ENCODE results near the gene TASP1. TPM values are rescaled to one million over a fixed set of nuclear protein-coding genes. Genes with fewer than 3 reads are reported as not detected.

TASP1 gene
- total and polyA plus RNA-seq, 2 donors (not counting 3 experiments of a cell fraction or from before 2014, with no cell fraction given): 3.5 to 8.9 TPM

DNA sequence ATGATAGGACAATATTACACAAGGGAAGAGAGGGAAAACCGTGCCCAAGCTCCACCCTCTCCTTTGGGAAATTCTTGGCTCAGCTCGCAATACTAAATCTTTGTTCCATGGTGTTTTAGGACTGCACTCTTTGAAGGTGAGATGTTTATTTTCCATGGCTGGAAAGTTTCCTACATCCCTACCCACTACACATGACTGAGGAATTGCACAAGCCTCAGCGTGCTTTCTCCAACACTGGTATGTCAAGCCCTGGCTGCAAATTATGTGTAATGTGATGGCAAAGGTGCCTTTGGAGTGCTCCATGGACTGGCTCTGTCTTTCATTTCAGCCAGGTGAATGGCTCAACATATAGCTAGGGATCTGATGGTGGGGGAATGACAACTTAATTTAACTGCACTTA, 283.3 kb downstream of the TASP1 start:
- H2AFZ ChIP-seq (ENCODE audit: low read depth, low read length): no peak overlapping the region
- dilution Hi-C loops (cut with MboI; ENCODE audit: extremely low pct_ligation_motif_present, low sequenced_read_pairs) (no loop called here), intact Hi-C loops (cut with micrococcal nuclease) (no loop called here)
- no peaks in the 10 kb centered on the region for H3K4me1 ChIP-seq (ENCODE audit: control insufficient read depth, extremely low read depth, insufficient read depth, low read length)
- FAIRE-seq (no peak), DNase-seq (ENCODE audit: low read depth, low spot score) (no peak)
- H3K79me2 ChIP-seq (ENCODE audit: control insufficient read depth, insufficient read depth, low read length): no peaks in the 10 kb centered on the region
- no peak overlapping the region for H3K9ac ChIP-seq (replicated peaks; ENCODE audit: extremely low read depth, insufficient read depth, low read length)
- CTCF ChIA-PET: interaction anchor here (1.8 kb wide), 2 partner anchors 15 to 53 kb away, joined by 5 to 6 read pairs; no protein-coding TSS in a partner anchor
- no peak overlapping the region for H3K27ac ChIP-seq (ENCODE audit: insufficient read depth, low read depth, low read length)
- no peak overlapping the region for H3K4me2 ChIP-seq (ENCODE audit: insufficient read depth, low read length)
- no peaks in the 10 kb centered on the region for H4K20me1 ChIP-seq (replicated peaks; ENCODE audit: control insufficient read depth, extremely low read depth, insufficient read depth, low read length)
- peaks cover 0 to 2% of the 10 kb centered on the region in 2 experiments for H3K27me3 ChIP-seq (ENCODE audit: control insufficient read depth in 2 of 2, insufficient read depth in 2 of 2, low read length in 2 of 2)
- TF ChIP-seq, protein P1, sequence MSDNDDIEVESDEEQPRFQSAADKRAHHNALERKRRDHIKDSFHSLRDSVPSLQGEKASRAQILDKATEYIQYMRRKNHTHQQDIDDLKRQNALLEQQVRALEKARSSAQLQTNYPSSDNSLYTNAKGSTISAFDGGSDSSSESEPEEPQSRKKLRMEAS (IDR thresholded peaks at IDR 0.05; ENCODE audit: insufficient read depth, insufficient read length): no peak
- no peak for TF ChIP-seq FOS (IDR thresholded peaks at IDR 0.05; ENCODE audit: borderline replicate concordance, insufficient read depth, low read length)
- no peak for TF ChIP-seq POLR2AphosphoS5 (IDR thresholded peaks at IDR 0.05; ENCODE audit: insufficient read depth, low read depth, low read length)
- no peak for TF ChIP-seq JUN (IDR thresholded peaks at IDR 0.05; ENCODE audit: borderline replicate concordance, insufficient read depth, insufficient read length, low read depth)
- TF ChIP-seq EZH2 (IDR thresholded peaks at IDR 0.05; ENCODE audit: borderline replicate concordance, low read depth, low read length, severe bottlenecking): no peak
- TF ChIP-seq GATA2 (IDR thresholded peaks at IDR 0.05; ENCODE audit: insufficient read depth, insufficient read length, low read depth, low read length): no peak
- no peak for TF ChIP-seq POLR2A (IDR thresholded peaks at IDR 0.05; ENCODE audit: low read depth, low read length)
- TF ChIP-seq MYC (IDR thresholded peaks at IDR 0.05; ENCODE audit: low read depth, low read length): no peak
- TF ChIP-seq CTCF (IDR thresholded peaks at IDR 0.05; ENCODE audit: extremely low read depth in 1 of 2, insufficient read depth in 1 of 2, low read depth in 1 of 2, low read length in 2 of 2): no peak
- H3K9me1 ChIP-seq (replicated peaks; ENCODE audit: control insufficient read depth, extremely low read depth, insufficient read depth, low read length): no peaks in the 10 kb centered on the region
- POLR2A ChIA-PET: no interaction called here
- no peaks in the 10 kb centered on the region for H3K9me3 ChIP-seq (replicated peaks; ENCODE audit: control insufficient read depth, insufficient read depth, low read length)
- H3K36me3 ChIP-seq (ENCODE audit: control insufficient read depth in 2 of 2, extremely low read depth in 1 of 2, insufficient read depth in 2 of 2, low read length in 2 of 2): no peaks in the 10 kb centered on the region
- no peak overlapping the region for H3K4me3 ChIP-seq (replicated peaks in 1 of 3; ENCODE audit: insufficient read depth in 1 of 3, low read depth in 1 of 3, low read length in 3 of 3)
- BruUV-seq (replicated peaks): no TSS peak

Data from endothelial cell of umbilical vein (primary cell).